IMR-90 (cell line): ENCODE data around the gene CYS1. TPM values are rescaled to one million over a fixed set of nuclear protein-coding genes. Genes with fewer than 3 reads are reported as not detected.

Experiments used
- ATAC-seq: fragments of 200-7000 bp; cut with Tn5 transposase; 2 replicates; pipeline ENCODE4 v1.9.1; 2020; ENCODE audit warnings: low read depth, mild to moderate bottlenecking, moderate library complexity
- BruUV-seq: library from RNA; stranded (reverse); fragments of 400-500 nt; replicated peaks from 2 replicates; lab custom pipeline; 2021; lab: Mats Ljungman, UMichigan
- CTCF ChIA-PET: fragments of 300-600 bp; formaldehyde crosslinking; extraction: SDS; loops from one replicate; lab custom pipeline; 2021; ENCODE audit warnings: antibody characterized with exemption; lab: Yijun Ruan, JAX
- POLR2A ChIA-PET: fragments of 300-600 bp; sonication (Branson Sonifier 250); formaldehyde crosslinking; loops from one replicate; lab custom pipeline; 2022; ENCODE audit warnings: antibody characterized with exemption; ENCODE audit not compliant: unreplicated experiment; lab: Charles Lee
- DNase-seq: peaks from one replicate; pipeline ENCODE4 v3.0.0; 2013
- H2AFZ ChIP-seq: replicated peaks from 2 replicates; pipeline ENCODE3; 2013; ENCODE audit warnings: low read length, mild to moderate bottlenecking; ENCODE audit not compliant: poor library complexity
- H2AK5ac ChIP-seq: 2 replicates; pipeline ENCODE4 v1.6.1; 2013; ENCODE audit warnings: low read depth, low read length, inconsistent platforms
- H2AK9ac ChIP-seq: replicated peaks from 2 replicates; pipeline ENCODE3; 2013; ENCODE audit warnings: mild to moderate bottlenecking, low read depth, low read length, moderate library complexity; ENCODE audit not compliant: poor library complexity
- H2BK120ac ChIP-seq: 2 replicates; pipeline ENCODE4 v1.6.1; 2013; ENCODE audit warnings: low read depth, low read length, inconsistent platforms
- H2BK15ac ChIP-seq: 3 replicates; pipeline ENCODE4 v1.6.1; 2013; ENCODE audit warnings: low read depth, low read length, inconsistent platforms
- H2BK20ac ChIP-seq: 2 replicates; pipeline ENCODE4 v1.6.1; 2013; ENCODE audit warnings: low read depth, mild to moderate bottlenecking, inconsistent platforms, low read length, moderate library complexity
- H2BK5ac ChIP-seq: 2 replicates; pipeline ENCODE4 v1.6.1; 2013; ENCODE audit warnings: mild to moderate bottlenecking, low read depth, low read length, inconsistent platforms; ENCODE audit not compliant: poor library complexity, severe bottlenecking
- H3K14ac ChIP-seq: replicated peaks from 2 replicates; pipeline ENCODE4 v1.6.1; 2013; ENCODE audit warnings: low read depth, low read length, inconsistent platforms
- H3K18ac ChIP-seq: 2 replicates; pipeline ENCODE4 v1.6.1; 2013; ENCODE audit warnings: low read depth, low read length, control low read depth
- H3K23ac ChIP-seq: 2 replicates; pipeline ENCODE4 v1.6.1; 2013; ENCODE audit warnings: low read depth, low read length, inconsistent platforms
- H3K27ac ChIP-seq: 2 replicates; pipeline ENCODE4 v1.5.1; 2013; ENCODE audit warnings: mild to moderate bottlenecking, control low read depth, low read length; ENCODE audit not compliant: insufficient read depth
- H3K27me3 ChIP-seq: 2 replicates; pipeline ENCODE4 v1.6.1; 2013; ENCODE audit warnings: low read length; ENCODE audit not compliant: control insufficient read depth, insufficient read depth
- H3K36me3 ChIP-seq: 2 replicates; pipeline ENCODE4 v1.6.1; 2013; ENCODE audit warnings: low read length, mixed read lengths; ENCODE audit not compliant: control insufficient read depth, insufficient read depth
- H3K4ac ChIP-seq: 2 replicates; pipeline ENCODE4 v1.6.1; 2013; ENCODE audit warnings: low read depth, low read length, inconsistent platforms
- H3K4me1 ChIP-seq: 2 replicates; pipeline ENCODE4 v1.6.1; 2013; ENCODE audit warnings: low read length, mixed read lengths; ENCODE audit not compliant: control insufficient read depth, insufficient read depth
- H3K4me2 ChIP-seq: 2 replicates; pipeline ENCODE4 v1.6.1; 2013; ENCODE audit warnings: low read depth, mild to moderate bottlenecking, control low read depth, low read length, moderate library complexity
- H3K4me3 ChIP-seq: 2 replicates; pipeline ENCODE4 v1.5.1; 2013; ENCODE audit warnings: low read depth, mild to moderate bottlenecking, control low read depth, low read length, moderate library complexity; ENCODE audit not compliant: insufficient read depth
- H3K56ac ChIP-seq: 2 replicates; pipeline ENCODE4 v1.6.1; 2013; ENCODE audit warnings: low read length, inconsistent platforms; ENCODE audit not compliant: insufficient read depth; ENCODE audit errors: extremely low read depth
- H3K79me1 ChIP-seq, 2 experiments: 2 replicates each; pipeline ENCODE4 v1.6.1; 2013; ENCODE audit warnings: low read length in 2 of 2, inconsistent platforms in 1 of 2, low read depth in 1 of 2
- H3K9ac ChIP-seq: 2 replicates; pipeline ENCODE4 v1.6.1; 2013; ENCODE audit warnings: low read depth, low read length, control low read depth
- H3K9me1 ChIP-seq: 2 replicates; pipeline ENCODE4 v1.6.1; 2013; ENCODE audit warnings: low read length, inconsistent platforms; ENCODE audit not compliant: insufficient read depth
- H3K9me3 ChIP-seq: 2 replicates; pipeline ENCODE4 v1.6.1; 2013; ENCODE audit warnings: low read length; ENCODE audit not compliant: control insufficient read depth, insufficient read depth
- H4K20me1 ChIP-seq: 2 replicates; pipeline ENCODE4 v1.6.1; 2013; ENCODE audit warnings: low read length, inconsistent platforms; ENCODE audit not compliant: insufficient read depth
- H4K5ac ChIP-seq: 2 replicates; pipeline ENCODE4 v1.6.1; 2013; ENCODE audit warnings: mild to moderate bottlenecking, low read depth, low read length, control low read depth
- H4K8ac ChIP-seq, 2 experiments: 2 replicates each; pipeline ENCODE4 v1.6.1; 2013; ENCODE audit warnings: low read depth in 2 of 2, low read length in 2 of 2, control low read depth in 1 of 2, inconsistent platforms in 1 of 2
- H4K91ac ChIP-seq: 2 replicates; pipeline ENCODE4 v1.6.1; 2013; ENCODE audit warnings: low read depth, low read length, inconsistent platforms; ENCODE audit not compliant: insufficient read depth
- BHLHE40 ChIP-seq: fragments of 150-350 bp; IDR thresholded peaks from 2 replicates; pipeline ENCODE4 v1.6.1; 2016; ENCODE audit warnings: mild to moderate bottlenecking, low read depth, low read length
- CEBPB ChIP-seq: IDR thresholded peaks from 2 replicates; pipeline ENCODE4 v1.6.1; 2012; ENCODE audit warnings: low read depth, low read length, improper control_type of control experiment
- CHD1 ChIP-seq: IDR thresholded peaks from 2 replicates; pipeline ENCODE4 v1.6.1; 2012; ENCODE audit warnings: low read depth, low read length, improper control_type of control experiment
- CTCF ChIP-seq: conservative IDR thresholded peaks from 2 replicates; pipeline ENCODE4 v1.5.1; 2012; ENCODE audit warnings: mild to moderate bottlenecking, low read depth, low read length, improper control_type of control experiment
- ELK1 ChIP-seq: fragments of 150-350 bp; IDR thresholded peaks from 2 replicates; pipeline ENCODE4 v1.6.1; 2016; ENCODE audit warnings: low read depth, mild to moderate bottlenecking, low read length, moderate library complexity, borderline replicate concordance
- FOS ChIP-seq: fragments of 150-350 bp; IDR thresholded peaks from 2 replicates; pipeline ENCODE4 v1.6.1; 2016; ENCODE audit warnings: low read depth, low read length
- MAFK ChIP-seq: IDR thresholded peaks from 2 replicates; pipeline ENCODE4 v1.6.1; 2012; ENCODE audit warnings: low read depth, low read length, improper control_type of control experiment
- MAZ ChIP-seq: IDR thresholded peaks from 2 replicates; pipeline ENCODE4 v1.6.1; 2012; ENCODE audit warnings: low read depth, mild to moderate bottlenecking, low read length, improper control_type of control experiment, moderate library complexity, borderline replicate concordance
- MXI1 ChIP-seq: IDR thresholded peaks from 2 replicates; pipeline ENCODE4 v1.6.1; 2012; ENCODE audit warnings: low read depth, mild to moderate bottlenecking, low read length, moderate library complexity, borderline replicate concordance
- NFE2L2 ChIP-seq: fragments of 150-350 bp; IDR thresholded peaks from 2 replicates; pipeline ENCODE4 v1.6.1; 2016; ENCODE audit warnings: low read depth, mild to moderate bottlenecking, low read length
- RAD21 ChIP-seq: IDR thresholded peaks from 2 replicates; pipeline ENCODE4 v1.6.1; 2012; ENCODE audit warnings: low read length, improper control_type of control experiment
- RCOR1 ChIP-seq: IDR thresholded peaks from 2 replicates; pipeline ENCODE4 v1.6.1; 2012; ENCODE audit warnings: mild to moderate bottlenecking, low read length, improper control_type of control experiment; ENCODE audit not compliant: insufficient replicate concordance
- RFX5 ChIP-seq: IDR thresholded peaks from 2 replicates; pipeline ENCODE4 v1.8.0; 2012; ENCODE audit warnings: low read depth, mild to moderate bottlenecking, low read length, moderate library complexity
- SMC3 ChIP-seq: fragments of 150-350 bp; IDR thresholded peaks from 2 replicates; pipeline ENCODE4 v1.6.1; 2016; ENCODE audit warnings: low read depth, mild to moderate bottlenecking, antibody characterized with exemption, low read length, moderate library complexity
- USF2 ChIP-seq: fragments of 150-350 bp; IDR thresholded peaks from 2 replicates; pipeline ENCODE4 v1.6.1; 2017; ENCODE audit warnings: mild to moderate bottlenecking, antibody characterized with exemption, low read length, low read depth
- WGBS, 2 experiments: methylation state at CpG; one replicate each; pipeline versions ENCODE4 v1.1.5 to v1.1.7; 2013; ENCODE audit warnings: missing lambda C conversion rate in 2 of 2; ENCODE audit not compliant: insufficient read length in 1 of 2; ENCODE audit errors: extremely low coverage in 2 of 2; 5-methylcytosine and 5-hydroxymethylcytosine counted together
- dilution Hi-C: fragments of 300-500 bp; cut with HindIII; formaldehyde crosslinking; loops from one replicate; pipeline ENCODE4 v1.14.3; 2018; ENCODE audit warnings: low sequenced_read_pairs; ENCODE audit not compliant: unreplicated experiment
- in situ Hi-C: fragments of 300-500 bp; cut with MboI; formaldehyde crosslinking; loops from 3 replicates; pipeline ENCODE4 v1.14.3; 2019; ENCODE audit warnings: low sequenced_read_pairs, inconsistent platforms, mixed read lengths
- intact Hi-C: fragments of 100-400 bp; cut with micrococcal nuclease; formaldehyde crosslinking; loops from 2 replicates; pipeline ENCODE4 v1.10.0; 2022
- polyA plus RNA-seq, 3 experiments: library from polyadenylated mRNA; depleted of rRNA; stranded (reverse); fragments of >200 nt; gene quantifications; 2 replicates each; pipeline ENCODE4 v1.2.3, GENCODE V29; 2012; ENCODE audit warnings: low replicate concordance in 1 of 3
- total RNA-seq: library from RNA; depleted of rRNA; stranded (reverse); fragments of >200 nt; gene quantifications from 2 replicates; pipeline ENCODE4 v1.2.3, GENCODE V29; 2012

CYS1 gene
- total and polyA plus RNA-seq, 2 of the 4 experiments (the other 2 are of a cell fraction) = under 0.01 to 0.12 TPM

DNA sequence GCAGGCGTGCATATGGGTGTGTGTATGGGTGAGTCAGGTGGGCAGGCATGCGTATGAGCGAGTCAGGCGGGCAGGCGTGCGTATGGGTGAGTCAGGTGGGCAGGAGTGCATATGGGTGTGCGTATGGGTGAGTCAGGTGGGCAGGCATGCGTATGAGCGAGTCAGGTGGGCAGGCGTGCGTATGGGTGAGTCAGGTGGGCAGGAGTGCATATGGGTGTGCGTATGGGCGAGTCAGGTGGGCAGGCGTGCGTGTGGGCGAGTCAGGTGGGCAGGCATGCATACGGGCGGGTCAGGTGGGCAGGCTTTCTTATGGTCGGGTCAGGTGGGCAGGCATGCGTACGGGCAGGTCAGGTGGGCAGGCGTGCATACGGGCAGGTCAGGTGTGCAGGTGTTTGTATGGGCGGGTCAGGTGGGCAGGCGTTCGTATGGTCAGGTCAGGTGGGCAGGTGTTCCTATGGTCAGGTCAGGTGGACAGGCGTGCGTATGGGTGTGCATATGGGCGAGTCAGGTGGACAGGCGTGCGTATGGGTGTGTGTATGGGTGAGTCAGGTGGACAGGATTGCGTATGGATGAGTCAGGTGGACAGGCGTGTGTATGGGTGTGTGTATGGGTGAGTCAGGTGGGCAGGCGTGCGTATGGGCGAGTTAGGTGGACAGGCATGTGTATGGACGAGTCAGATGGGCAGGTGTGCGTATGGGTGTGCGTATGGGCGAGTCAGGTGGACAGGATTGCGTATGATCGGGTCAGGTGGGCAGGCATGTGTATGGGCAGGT, 65.6 kb downstream of the CYS1 start:
- H3K23ac ChIP-seq = no peak overlapping the region
- dilution Hi-C loops = no loop called here
- H2BK5ac ChIP-seq = no peak overlapping the region
- intact Hi-C loops = no loop called here
- no peak overlapping the region for H3K14ac ChIP-seq
- no peaks in the 10 kb centered on the region for H3K36me3 ChIP-seq
- ChIA-PET POLR2A (no interaction called here), CTCF (no interaction called here)
- H4K5ac ChIP-seq = no peak overlapping the region
- no peak overlapping the region for H3K56ac ChIP-seq
- TF ChIP-seq RCOR1 (no peak), MAFK (no peak), MAZ (no peak), RAD21 (no peak), FOS (no peak), USF2 (no peak), NFE2L2 (no peak), MXI1 (no peak), SMC3 (no peak), RFX5 (no peak), ELK1 (no peak), CEBPB (no peak), CHD1 (no peak), CTCF (no peak), BHLHE40 (no peak)
- no peaks in the 10 kb centered on the region for H4K20me1 ChIP-seq
- no peak overlapping the region for H4K8ac ChIP-seq
- H2AK9ac ChIP-seq = no peak overlapping the region
- H3K9me1 ChIP-seq = peaks cover 10% of the 10 kb centered on the region
- H3K79me1 ChIP-seq = no peaks in the 10 kb centered on the region
- no peak overlapping the region for H3K27ac ChIP-seq
- no peak overlapping the region for H4K91ac ChIP-seq
- peaks cover 5% of the 10 kb centered on the region for H3K9me3 ChIP-seq
- H2BK20ac ChIP-seq = no peak overlapping the region
- no peak overlapping the region for H2BK120ac ChIP-seq
- no TSS peak for BruUV-seq
- H3K18ac ChIP-seq = no peak overlapping the region
- in situ Hi-C loops = no loop called here
- H3K4me2 ChIP-seq = no peak overlapping the region
- DNase-seq = no peak
- H2AK5ac ChIP-seq = peak overlapping the region; percentile 33; the same call in 1 of the 2 replicates
- WGBS, 2 experiments = 92% methylated on average over 19 of the region's 42 CpGs; no CpG with 5 or more reads in 1 of the 2 experiments
- H3K9ac ChIP-seq = no peak overlapping the region
- H3K4me3 ChIP-seq = no peak overlapping the region
- H2AFZ ChIP-seq = no peak overlapping the region
- ATAC-seq = no peak
- peaks cover 11% of the 10 kb centered on the region for H3K4me1 ChIP-seq
- no peak overlapping the region for H3K4ac ChIP-seq
- peaks cover 3% of the 10 kb centered on the region; the same call in 1 of the 2 replicates for H3K27me3 ChIP-seq
- no peak overlapping the region for H2BK15ac ChIP-seq
